Body of pancreas (tissue), 4 donors: ENCODE results near the gene PNKP. TPM values are rescaled to one million over a fixed set of nuclear protein-coding genes. Genes with fewer than 3 reads are reported as not detected.

Experiments
- ATAC-seq: fragments of 150-250 bp; one replicate; pipeline ENCODE4 v1.9.1; 2016
- DNase-seq, 4 donors: peaks; one replicate each; pipeline ENCODE4 v3.0.0-alpha.2; 2019
- H3K27ac ChIP-seq, 4 donors: fragments of 200-600 bp; sonication (generic); 1 replicate in 3 of 4; 2 replicates in 1 of 4; pipeline versions ENCODE4 v1.5.1 to v1.6.1; 2016 to 2019; ENCODE audit warnings: mild to moderate bottlenecking in 1 of 4, mixed read lengths in 1 of 4, moderate library complexity in 1 of 4
- H3K27me3 ChIP-seq, 2 donors: fragments of 200-600 bp; sonication (generic); one replicate each; pipeline ENCODE4 v1.6.0; 2016; ENCODE audit warnings: mild to moderate bottlenecking in 1 of 2
- H3K36me3 ChIP-seq, 2 donors: fragments of 200-600 bp; sonication (generic); replicated peaks in 1 of 2; 2 replicates each; pipeline ENCODE4 v1.5.1; 2016; ENCODE audit warnings: low read depth in 2 of 2; ENCODE audit not compliant: insufficient read depth in 1 of 2
- H3K4me1 ChIP-seq: fragments of 200-600 bp; sonication (generic); one replicate; pipeline ENCODE4 v1.6.0; 2016
- H3K4me3 ChIP-seq, 2 donors: fragments of 200-600 bp; sonication (generic); 1 replicate in 1 of 2; 2 replicates in 1 of 2; pipeline ENCODE4 v1.5.1; 2016 to 2019
- H3K9me3 ChIP-seq, 3 donors: fragments of 200-600 bp; sonication (generic); 1 replicate in 2 of 3; 2 replicates in 1 of 3; pipeline ENCODE4 v1.5.1; 2016
- POLR2A ChIP-seq, 3 donors: fragments of 450-650 bp; IDR thresholded peaks; one replicate each; pipeline ENCODE4 v1.6.1; 2016; ENCODE audit warnings: antibody characterized with exemption in 3 of 3, mild to moderate bottlenecking in 2 of 3
- WGBS, 2 donors: methylation state at CpG; one replicate each; pipeline ENCODE4 v1.1.5; 2017; 5-methylcytosine and 5-hydroxymethylcytosine counted together
- intact Hi-C: fragments of 100-400 bp; cut with DNase I; formaldehyde crosslinking; loops from one replicate; pipeline ENCODE4 v1.15.1; 2023
- total RNA-seq, 2 donors: library from RNA; depleted of rRNA; stranded (reverse); fragments of >200 nt; gene quantifications; one replicate each; pipeline ENCODE4 v1.1.0, GENCODE V29; 2016
- TF ChIP-seq, protein P1 (sequence below), 7 experiments: fragments of 450-650 bp in 4 of 7; fragments of 200-600 bp in 3 of 7; sonication (generic) in 3 of 7; IDR thresholded peaks; one replicate each; pipeline ENCODE4 v1.5.1; 2016 to 2019; ENCODE audit warnings: antibody characterized with exemption in 7 of 7

The PNKP gene
- total RNA-seq, 2 donors from 2014 or later = 59.7 to 122 TPM

DNA sequence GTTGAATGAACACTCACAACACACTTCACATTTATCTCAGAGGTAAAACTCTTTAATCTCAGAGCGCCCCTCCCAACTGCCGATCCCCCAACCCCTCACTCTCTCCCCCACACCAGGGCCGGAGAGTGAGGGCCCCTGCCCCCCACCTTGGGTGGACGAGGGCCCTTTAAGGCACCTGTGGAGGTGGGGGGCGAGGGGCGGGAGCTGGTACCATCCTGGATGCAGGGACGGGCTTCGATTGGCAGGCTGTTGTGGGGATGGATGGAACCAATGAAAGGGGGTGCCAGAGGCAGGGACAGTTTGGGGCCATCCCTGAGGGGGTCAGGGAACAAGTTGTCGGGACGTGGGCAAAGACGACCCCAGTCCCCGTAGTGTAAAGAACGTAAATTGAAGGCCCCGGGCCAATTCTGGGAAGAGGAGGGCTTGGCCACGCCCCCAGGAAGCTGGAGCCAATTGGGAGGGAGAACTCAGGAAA, 1.7 kb upstream of the PNKP start:
- H3K36me3 ChIP-seq = no peaks in the 10 kb centered on the region
- peaks cover 53% of the 10 kb centered on the region for H3K4me1 ChIP-seq
- intact Hi-C loops = no loop called here
- H3K27ac ChIP-seq = peak overlapping the region; percentile 70 to 93 (median 84)
- H3K27me3 ChIP-seq = no peaks in the 10 kb centered on the region
- no peaks in the 10 kb centered on the region for H3K9me3 ChIP-seq
- TF ChIP-seq, protein P1, sequence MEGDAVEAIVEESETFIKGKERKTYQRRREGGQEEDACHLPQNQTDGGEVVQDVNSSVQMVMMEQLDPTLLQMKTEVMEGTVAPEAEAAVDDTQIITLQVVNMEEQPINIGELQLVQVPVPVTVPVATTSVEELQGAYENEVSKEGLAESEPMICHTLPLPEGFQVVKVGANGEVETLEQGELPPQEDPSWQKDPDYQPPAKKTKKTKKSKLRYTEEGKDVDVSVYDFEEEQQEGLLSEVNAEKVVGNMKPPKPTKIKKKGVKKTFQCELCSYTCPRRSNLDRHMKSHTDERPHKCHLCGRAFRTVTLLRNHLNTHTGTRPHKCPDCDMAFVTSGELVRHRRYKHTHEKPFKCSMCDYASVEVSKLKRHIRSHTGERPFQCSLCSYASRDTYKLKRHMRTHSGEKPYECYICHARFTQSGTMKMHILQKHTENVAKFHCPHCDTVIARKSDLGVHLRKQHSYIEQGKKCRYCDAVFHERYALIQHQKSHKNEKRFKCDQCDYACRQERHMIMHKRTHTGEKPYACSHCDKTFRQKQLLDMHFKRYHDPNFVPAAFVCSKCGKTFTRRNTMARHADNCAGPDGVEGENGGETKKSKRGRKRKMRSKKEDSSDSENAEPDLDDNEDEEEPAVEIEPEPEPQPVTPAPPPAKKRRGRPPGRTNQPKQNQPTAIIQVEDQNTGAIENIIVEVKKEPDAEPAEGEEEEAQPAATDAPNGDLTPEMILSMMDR (IDR thresholded peaks at IDR 0.05) = no peak
- TF ChIP-seq POLR2A (IDR thresholded peaks at IDR 0.05) = no peak
- H3K4me3 ChIP-seq = no peak overlapping the region
- ATAC-seq (peak; percentile 3), DNase-seq (no peak)
- 1% methylated on average over 15 of the region's 15 CpGs for WGBS, 2 donors

DNA sequence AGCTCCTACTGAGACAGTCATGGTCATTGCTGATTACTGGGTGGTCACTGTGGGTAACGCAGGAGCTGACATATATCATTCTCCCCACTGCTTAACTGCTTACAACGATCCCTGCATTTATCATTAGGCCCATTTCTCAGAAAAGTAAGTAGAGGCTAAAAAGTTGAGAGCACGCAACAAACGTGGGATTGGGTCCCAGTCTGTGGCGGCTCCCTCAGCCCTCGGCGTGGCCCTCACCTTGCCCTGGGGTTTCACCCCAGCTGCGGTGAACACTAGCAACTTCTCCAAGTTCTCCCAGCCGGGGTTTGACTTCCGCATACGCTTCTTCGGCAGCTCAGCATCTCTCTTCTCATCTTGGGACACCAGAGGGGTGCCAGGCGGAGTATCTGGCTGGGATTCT, 2.5 kb downstream of the PNKP start:
- Histone ChIP-seq H3K4me3 (no peak overlapping the region), H3K4me1 (peaks cover 42% of the 10 kb centered on the region)
- no peak for DNase-seq

DNA sequence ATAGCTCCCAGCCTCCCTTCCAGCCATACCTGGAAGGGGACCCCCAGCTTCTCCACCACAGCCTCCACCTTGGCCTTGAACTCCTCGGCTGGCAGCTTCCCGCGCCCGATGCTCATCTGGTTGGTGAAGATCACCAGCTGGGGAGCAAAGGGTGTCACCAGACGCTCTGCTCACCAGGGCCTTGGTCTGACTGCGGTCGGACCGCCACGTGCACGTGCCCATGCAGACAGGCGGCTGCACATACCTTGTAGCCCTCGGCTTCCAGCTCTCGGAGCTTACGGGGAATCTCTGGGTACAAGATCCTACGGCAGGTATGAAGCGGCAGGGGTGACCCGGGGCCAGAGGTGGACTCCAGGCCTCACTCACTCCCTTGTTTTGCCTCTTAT, 3.4 kb downstream of the PNKP start:
- H3K4me1 ChIP-seq = peaks cover 37% of the 10 kb centered on the region
- no peak for ATAC-seq
- no peak for TF ChIP-seq POLR2A (IDR thresholded peaks at IDR 0.05)
- TF ChIP-seq, protein P1 (IDR thresholded peaks at IDR 0.05) = no peak
- H3K27ac ChIP-seq = no peak overlapping the region
- intact Hi-C loops = no loop called here
- no peaks in the 10 kb centered on the region for H3K27me3 ChIP-seq
- no peak overlapping the region for H3K4me3 ChIP-seq
- WGBS, 2 donors = 70 to 85% methylated on average over 3 to 17 of the region's 17 CpGs
- H3K9me3 ChIP-seq = no peaks in the 10 kb centered on the region
- no peak for DNase-seq
- peaks cover 13 to 14% of the 10 kb centered on the region in 2 donors for H3K36me3 ChIP-seq

More for the DNA sequence above, 2.5 kb downstream of the PNKP start:
- Histone ChIP-seq H3K36me3 (peaks cover 9 to 11% of the 10 kb centered on the region in 2 donors), H3K9me3 (no peaks in the 10 kb centered on the region), H3K27me3 (no peaks in the 10 kb centered on the region), H3K27ac (peak overlapping the region in 2 of 4 donors; percentile 91 to 93)
- intact Hi-C loops = no loop called here
- no peak for TF ChIP-seq POLR2A (IDR thresholded peaks at IDR 0.05)
- TF ChIP-seq, protein P1 (IDR thresholded peaks at IDR 0.05) = no peak
- 81 to 85% methylated on average over 11 to 13 of the region's 13 CpGs for WGBS, 2 donors
- no peak for ATAC-seq

DNA sequence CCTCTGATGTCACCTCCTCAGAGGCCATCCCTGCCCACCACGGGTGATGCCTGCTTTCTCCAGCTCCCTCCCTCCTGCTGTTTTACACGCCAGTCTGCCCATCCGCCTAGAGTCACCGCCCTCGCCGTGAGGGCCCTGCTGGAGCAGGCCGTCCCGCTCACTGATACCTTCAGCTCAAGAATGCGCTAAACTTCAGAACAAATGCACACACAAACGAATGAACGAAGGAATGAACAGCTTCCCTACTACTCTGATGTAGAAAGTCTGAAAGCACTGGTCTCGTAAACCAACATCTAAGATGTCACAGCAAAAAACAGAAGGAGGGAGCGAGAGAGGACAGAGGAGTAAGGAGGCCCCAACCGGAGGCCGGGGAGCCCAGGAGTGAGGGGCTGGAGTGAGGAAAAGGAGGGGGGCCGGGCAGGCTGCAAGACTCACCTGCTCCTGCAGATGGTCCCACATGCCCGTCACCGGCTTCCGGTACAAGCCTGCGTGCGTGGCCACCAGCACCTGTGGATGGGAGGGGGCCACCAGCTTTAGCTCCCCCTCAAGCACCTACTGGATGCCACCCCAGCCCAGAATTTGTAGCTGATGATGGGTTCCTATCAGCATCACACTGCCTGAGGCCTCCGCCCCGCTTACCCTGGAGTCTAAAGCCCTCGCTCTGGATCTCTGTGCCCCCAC, 4.0 kb downstream of the PNKP start:
- Histone ChIP-seq H3K36me3 (peaks cover 14 to 17% of the 10 kb centered on the region in 2 donors), H3K4me3 (no peak overlapping the region), H3K4me1 (peaks cover 32% of the 10 kb centered on the region), H3K27ac (no peak overlapping the region), H3K27me3 (no peaks in the 10 kb centered on the region), H3K9me3 (no peaks in the 10 kb centered on the region)
- intact Hi-C loops = no loop called here
- DNase-seq (peak in 2 of 4 donors; percentile 2 to 15), ATAC-seq (no peak)
- no peak for TF ChIP-seq POLR2A (IDR thresholded peaks at IDR 0.05)
- TF ChIP-seq, protein P1 (IDR thresholded peaks at IDR 0.05) = no peak
- WGBS, 2 donors = 90 to 91% methylated on average over 23 to 24 of the region's 24 CpGs
